Measurements from ENCODE around the gene ADCY10. TPM values are rescaled to one million over a fixed set of nuclear protein-coding genes. Genes with fewer than 3 reads are reported as not detected.
"Not testable (repeated sequence)": the region's sequence is repeated elsewhere in the genome, so short reads cannot be mapped to it uniquely, and the experiment has no call there.

Gene ADCY10
- total RNA-seq, 4 donors from 2014 or later = 0.07 to 1.2 TPM; not detected in 2

DNA sequence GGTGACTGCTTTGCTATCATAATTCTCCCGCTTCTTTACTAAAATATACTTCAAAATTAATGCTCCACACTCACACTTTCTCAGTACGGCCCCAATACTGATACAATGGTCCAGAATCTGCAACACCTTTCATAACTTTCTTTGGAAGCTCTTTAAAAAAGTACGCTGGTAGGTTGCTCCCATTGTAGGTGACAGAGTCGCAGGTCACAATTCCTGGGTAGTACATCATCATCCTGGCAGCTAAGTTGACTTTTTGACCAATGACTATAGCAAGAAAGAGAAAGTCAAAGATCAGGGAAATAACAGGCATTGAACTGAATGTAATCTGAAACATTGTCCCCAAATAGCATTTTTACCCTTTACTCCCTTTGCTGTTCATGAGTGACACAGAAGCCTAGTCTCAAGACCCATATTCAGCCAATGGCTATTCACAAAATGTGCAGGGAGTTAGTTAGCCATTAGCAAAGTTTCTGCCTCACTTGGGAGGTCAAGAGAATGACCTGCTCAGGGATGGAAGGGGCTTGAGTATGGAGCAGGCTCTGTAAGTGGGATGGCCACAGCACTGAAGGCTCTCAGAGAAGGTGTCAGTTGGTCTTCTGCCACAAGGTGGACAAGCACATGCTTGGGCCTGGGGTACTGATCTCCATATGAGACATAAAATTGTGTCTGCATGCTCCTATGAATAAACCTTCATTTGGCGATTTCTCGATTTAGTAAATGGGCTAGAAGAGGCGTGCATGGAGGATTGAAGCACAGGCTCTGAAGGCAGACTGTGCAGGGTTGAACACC, 35.4 kb downstream of the ADCY10 start:
- in situ Hi-C loops (cut with MboI; ENCODE audit: low sequenced_read_pairs in 4 of 4) = no loop called here

DNA sequence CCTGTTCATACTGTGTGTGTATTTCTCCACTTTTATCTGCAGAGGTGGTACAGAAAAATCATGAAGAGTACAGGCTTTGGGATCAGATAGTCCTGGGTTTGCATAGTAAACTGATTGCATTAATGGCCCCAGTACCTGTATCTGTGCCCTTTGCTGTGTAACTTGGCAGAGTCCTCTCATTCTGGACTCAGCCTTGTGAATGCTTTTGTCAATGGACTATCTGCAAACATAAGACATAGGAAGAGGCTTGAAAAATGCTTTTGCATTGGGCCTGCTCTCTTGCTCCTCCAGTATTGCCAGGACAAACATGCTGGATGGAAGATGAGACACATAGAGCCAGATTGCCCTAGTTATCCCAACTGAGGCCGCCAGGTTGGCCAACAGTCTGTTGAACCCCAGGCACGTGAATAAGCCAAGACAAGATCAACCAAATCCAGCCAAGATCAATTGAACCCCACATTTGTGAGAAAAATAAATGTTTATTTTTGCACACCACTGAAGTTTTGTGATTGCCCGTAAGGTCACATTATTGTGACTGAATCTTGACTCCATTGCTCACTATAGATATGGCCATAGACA, 37.2 kb downstream of the ADCY10 start:
- no peak for TF ChIP-seq POLR2A (IDR thresholded peaks at IDR 0.05)
- TF ChIP-seq, protein P1, sequence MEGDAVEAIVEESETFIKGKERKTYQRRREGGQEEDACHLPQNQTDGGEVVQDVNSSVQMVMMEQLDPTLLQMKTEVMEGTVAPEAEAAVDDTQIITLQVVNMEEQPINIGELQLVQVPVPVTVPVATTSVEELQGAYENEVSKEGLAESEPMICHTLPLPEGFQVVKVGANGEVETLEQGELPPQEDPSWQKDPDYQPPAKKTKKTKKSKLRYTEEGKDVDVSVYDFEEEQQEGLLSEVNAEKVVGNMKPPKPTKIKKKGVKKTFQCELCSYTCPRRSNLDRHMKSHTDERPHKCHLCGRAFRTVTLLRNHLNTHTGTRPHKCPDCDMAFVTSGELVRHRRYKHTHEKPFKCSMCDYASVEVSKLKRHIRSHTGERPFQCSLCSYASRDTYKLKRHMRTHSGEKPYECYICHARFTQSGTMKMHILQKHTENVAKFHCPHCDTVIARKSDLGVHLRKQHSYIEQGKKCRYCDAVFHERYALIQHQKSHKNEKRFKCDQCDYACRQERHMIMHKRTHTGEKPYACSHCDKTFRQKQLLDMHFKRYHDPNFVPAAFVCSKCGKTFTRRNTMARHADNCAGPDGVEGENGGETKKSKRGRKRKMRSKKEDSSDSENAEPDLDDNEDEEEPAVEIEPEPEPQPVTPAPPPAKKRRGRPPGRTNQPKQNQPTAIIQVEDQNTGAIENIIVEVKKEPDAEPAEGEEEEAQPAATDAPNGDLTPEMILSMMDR (IDR thresholded peaks at IDR 0.05 in 4 of 5, conservative IDR thresholded peaks at IDR 0.05 in 1 of 5) = no peak
- no peak overlapping the region for H3K27ac ChIP-seq
- DNase-seq = no peak
- H3K36me3 ChIP-seq = no peaks in the 10 kb centered on the region
- H3K4me3 ChIP-seq = no peak overlapping the region
- H3K27me3 ChIP-seq = no peaks in the 10 kb centered on the region
- intact Hi-C loops (cut with DNase I; ENCODE audit: low total_unique reads) = no loop called here
- no peaks in the 10 kb centered on the region for H3K9me3 ChIP-seq
- ATAC-seq = no peak
- in situ Hi-C loops (cut with MboI; ENCODE audit: low sequenced_read_pairs in 4 of 4) = no loop called here
- no peaks in the 10 kb centered on the region for H3K4me1 ChIP-seq

More for the DNA sequence above, 35.4 kb downstream of the ADCY10 start:
- Histone ChIP-seq H3K27ac (no peak overlapping the region), H3K9me3 (no peaks in the 10 kb centered on the region), H3K36me3 (no peaks in the 10 kb centered on the region), H3K4me3 (no peak overlapping the region), H3K4me1 (no peaks in the 10 kb centered on the region), H3K27me3 (no peaks in the 10 kb centered on the region)
- no peak for ATAC-seq
- intact Hi-C loops (cut with DNase I; ENCODE audit: low total_unique reads) = no loop called here
- DNase-seq = no peak
- TF ChIP-seq, protein P1 (IDR thresholded peaks at IDR 0.05 in 4 of 5, conservative IDR thresholded peaks at IDR 0.05 in 1 of 5) = no peak
- TF ChIP-seq POLR2A (IDR thresholded peaks at IDR 0.05) = no peak

DNA sequence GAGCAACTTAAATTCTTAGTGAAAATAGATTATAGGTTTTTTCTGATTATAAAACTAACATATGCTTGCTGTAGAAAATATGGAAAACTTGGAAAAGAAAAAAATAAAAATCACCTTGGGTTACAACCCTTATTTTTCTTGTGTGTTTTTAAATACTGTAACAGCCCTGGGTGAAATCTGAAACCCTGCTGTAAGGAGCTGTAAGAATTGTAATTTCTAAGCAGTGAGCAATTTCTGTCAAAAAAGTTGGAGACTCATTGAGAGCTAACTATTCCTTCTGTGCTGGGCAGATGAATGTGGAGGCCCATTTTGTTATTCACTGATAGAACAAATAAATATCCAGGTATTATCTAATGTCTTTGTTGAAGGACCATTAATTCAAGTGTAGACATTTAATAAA, 42.6 kb downstream of the ADCY10 start:
- no peak for ATAC-seq
- no peak for DNase-seq
- intact Hi-C loops (cut with DNase I; ENCODE audit: low total_unique reads) (no loop called here), in situ Hi-C loops (cut with MboI; ENCODE audit: low sequenced_read_pairs in 4 of 4) (no loop called here)
- Histone ChIP-seq H3K9me3 (no peaks in the 10 kb centered on the region), H3K4me3 (no peak overlapping the region), H3K36me3 (no peaks in the 10 kb centered on the region), H3K4me1 (no peaks in the 10 kb centered on the region), H3K27ac (no peak overlapping the region), H3K27me3 (no peaks in the 10 kb centered on the region)
- TF ChIP-seq, protein P1 (IDR thresholded peaks at IDR 0.05 in 4 of 5, conservative IDR thresholded peaks at IDR 0.05 in 1 of 5) = no peak
- TF ChIP-seq POLR2A (IDR thresholded peaks at IDR 0.05) = no peak

DNA sequence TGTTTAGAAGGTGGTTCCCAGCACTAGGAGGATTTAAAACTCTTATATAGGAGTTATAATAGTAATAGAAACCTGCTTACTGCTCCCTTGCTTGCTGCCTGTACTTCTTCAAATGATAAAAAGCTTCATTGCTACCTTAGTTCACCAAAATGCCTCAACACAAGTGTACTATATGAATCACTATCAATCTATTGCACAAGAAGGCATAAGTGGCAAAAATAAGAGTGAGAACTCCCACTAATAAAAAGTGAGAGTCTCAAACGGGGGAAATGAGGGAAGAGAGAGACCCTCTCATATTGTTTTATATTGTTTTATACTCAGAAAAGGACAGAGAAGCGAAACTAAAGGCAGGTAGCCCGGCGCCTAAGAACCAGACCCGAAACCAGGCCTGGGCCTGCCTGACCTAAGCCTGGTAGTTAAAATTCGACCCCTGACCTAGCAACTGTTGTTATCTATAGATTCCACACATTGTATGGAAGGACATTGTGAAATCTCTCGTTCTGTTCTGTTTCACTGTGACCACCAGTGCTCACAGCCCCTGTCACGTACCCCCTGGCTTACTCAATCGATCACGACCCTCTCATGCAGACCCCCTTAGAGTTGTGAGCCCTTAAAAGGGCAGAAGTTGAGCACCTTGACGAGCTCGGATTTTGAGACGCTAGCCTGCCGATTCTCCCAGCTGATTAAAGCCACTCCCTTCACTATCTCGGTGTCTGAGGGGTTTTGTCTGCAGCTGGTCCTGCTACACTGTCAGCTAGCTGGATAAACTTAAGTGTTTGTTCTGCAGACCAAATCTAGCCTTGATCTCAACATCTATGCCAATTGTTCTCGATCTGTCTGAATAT, 44.6 kb downstream of the ADCY10 start:
- H3K27ac ChIP-seq; H3K9me3 ChIP-seq; H3K4me3 ChIP-seq; DNase-seq; intact Hi-C loops (cut with DNase I; ENCODE audit: low total_unique reads); in situ Hi-C loops (cut with MboI; ENCODE audit: low sequenced_read_pairs in 4 of 4); H3K36me3 ChIP-seq; H3K27me3 ChIP-seq; ATAC-seq; H3K4me1 ChIP-seq: not testable (repeated sequence)

DNA sequence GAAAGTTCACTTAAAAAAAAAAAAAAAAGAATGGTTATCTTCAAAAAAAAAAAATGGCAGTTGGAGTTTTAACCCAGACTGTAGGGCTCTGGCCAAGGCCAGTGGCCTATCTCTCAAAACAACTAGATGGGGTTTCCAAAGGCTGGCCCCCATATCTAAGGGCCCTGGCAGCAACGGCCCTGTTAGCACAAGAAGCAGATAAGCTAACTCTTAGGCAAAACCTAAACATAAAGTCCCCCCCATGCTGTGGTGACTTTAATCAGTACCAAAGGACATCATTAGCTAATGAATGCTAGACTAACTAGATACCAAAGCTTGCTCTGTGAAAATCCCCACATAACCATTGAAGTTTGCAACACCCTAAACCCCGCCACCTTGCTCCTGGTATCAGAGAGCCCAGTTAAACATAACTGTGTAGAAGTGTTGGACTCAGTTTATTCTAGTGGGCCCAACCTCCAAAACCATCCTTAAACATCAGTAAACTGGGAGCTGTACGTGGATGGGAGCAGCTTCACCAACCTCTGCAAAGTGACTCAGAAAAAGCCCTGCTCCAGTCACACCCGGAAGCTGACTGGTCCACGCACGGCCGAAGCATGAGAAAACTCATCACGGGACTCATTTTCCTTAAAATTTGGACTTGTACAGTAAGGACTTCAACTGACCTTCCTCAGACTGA, 47.1 kb downstream of the ADCY10 start:
- H3K9me3 ChIP-seq; H3K27me3 ChIP-seq; ATAC-seq; H3K4me1 ChIP-seq; H3K36me3 ChIP-seq; DNase-seq; in situ Hi-C loops (cut with MboI; ENCODE audit: low sequenced_read_pairs in 4 of 4); H3K4me3 ChIP-seq; H3K27ac ChIP-seq; intact Hi-C loops (cut with DNase I; ENCODE audit: low total_unique reads): not testable (repeated sequence)

DNA sequence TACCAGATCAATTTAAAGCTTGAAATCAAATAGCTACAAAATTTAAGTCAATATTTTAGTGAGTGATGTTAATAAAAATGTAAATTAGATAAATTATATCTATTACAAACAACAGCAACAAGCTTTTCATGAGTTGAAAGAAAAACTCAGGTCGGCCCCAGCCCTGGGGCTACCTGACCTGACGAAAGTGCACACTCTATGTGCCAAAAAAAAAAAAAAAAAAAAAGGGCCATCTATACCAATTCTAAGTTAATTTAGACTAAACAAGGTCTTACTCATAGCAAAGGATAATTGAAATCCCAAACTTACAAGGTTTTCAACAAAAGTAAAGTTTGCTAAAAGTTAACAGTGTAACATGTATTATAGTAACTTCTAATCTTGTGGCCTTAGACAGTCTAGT, 47.6 kb downstream of the ADCY10 start:
- H3K9me3 ChIP-seq; H3K27me3 ChIP-seq; H3K27ac ChIP-seq; H3K4me1 ChIP-seq; ATAC-seq; intact Hi-C loops (cut with DNase I; ENCODE audit: low total_unique reads); H3K4me3 ChIP-seq; DNase-seq; H3K36me3 ChIP-seq; in situ Hi-C loops (cut with MboI; ENCODE audit: low sequenced_read_pairs in 4 of 4): not testable (repeated sequence)

DNA sequence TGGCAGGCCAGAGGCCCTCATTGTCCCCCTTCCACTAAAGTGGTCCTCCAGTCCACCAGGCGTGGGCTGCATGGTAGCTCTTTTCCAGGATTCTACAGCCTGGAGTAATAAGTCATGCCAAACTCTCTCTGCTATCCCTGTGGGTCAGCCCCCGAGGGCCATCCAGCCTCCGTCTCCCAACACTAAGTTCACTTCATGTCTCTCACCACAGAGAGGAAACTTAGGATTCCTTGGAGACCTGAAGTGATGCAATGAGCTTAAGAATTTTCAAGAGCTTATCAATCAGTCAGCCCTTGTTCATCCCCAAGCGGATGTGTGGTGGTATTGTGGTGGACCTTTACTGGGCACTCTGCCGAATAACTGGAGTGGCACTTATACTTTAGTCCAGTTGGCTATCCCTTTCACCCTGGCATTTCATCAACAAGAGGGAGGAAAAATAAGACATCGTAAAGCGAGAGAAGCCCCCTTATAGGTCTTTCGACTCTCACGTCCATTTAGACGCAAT, 48.1 kb downstream of the ADCY10 start:
- H3K4me1 ChIP-seq; H3K4me3 ChIP-seq; in situ Hi-C loops (cut with MboI; ENCODE audit: low sequenced_read_pairs in 4 of 4); intact Hi-C loops (cut with DNase I; ENCODE audit: low total_unique reads); ATAC-seq; H3K27me3 ChIP-seq; H3K36me3 ChIP-seq; H3K9me3 ChIP-seq; DNase-seq; H3K27ac ChIP-seq: not testable (repeated sequence)

DNA sequence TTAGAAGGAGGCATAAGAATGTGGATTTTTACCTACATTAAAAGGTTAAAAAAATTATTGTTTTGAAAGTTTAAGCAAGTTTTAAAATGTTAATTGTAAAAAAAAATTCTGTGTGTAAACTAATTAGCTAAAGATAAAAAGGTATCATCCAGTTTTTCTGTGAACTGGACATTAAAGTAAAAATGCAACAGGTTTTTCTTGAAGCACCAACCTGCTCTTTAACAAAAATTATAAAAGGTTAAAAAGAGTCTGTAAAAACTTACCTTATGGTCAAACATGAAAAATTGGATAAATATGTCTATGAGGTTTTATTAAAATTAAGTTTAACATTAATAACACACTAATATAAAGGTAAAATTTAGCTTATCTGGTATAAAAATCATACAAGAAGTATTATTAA, 48.7 kb downstream of the ADCY10 start:
- H3K36me3 ChIP-seq; H3K9me3 ChIP-seq; H3K4me1 ChIP-seq; ATAC-seq; H3K27me3 ChIP-seq; in situ Hi-C loops (cut with MboI; ENCODE audit: low sequenced_read_pairs in 4 of 4); H3K27ac ChIP-seq; DNase-seq; intact Hi-C loops (cut with DNase I; ENCODE audit: low total_unique reads); H3K4me3 ChIP-seq: not testable (repeated sequence)

All from gastrocnemius medialis (tissue), 4 donors.